IPS-20b (cell line): ENCODE results near the gene GATAD1.

ENCODE experiments used
- H3K27ac ChIP-seq: one replicate; pipeline ENCODE4 v1.5.1; 2013; ENCODE audit warnings: low read length
- H3K27me3 ChIP-seq: 2 replicates; pipeline ENCODE4 v1.6.1; 2013; ENCODE audit warnings: mild to moderate bottlenecking, low read length, inconsistent platforms; ENCODE audit not compliant: insufficient read depth
- H3K36me3 ChIP-seq: 2 replicates; pipeline ENCODE4 v1.6.1; 2013; ENCODE audit warnings: low read depth, mild to moderate bottlenecking, inconsistent platforms, low read length, moderate library complexity; ENCODE audit not compliant: insufficient read depth
- H3K4me1 ChIP-seq: 2 replicates; pipeline ENCODE4 v1.6.1; 2013; ENCODE audit warnings: mild to moderate bottlenecking, control low read depth, inconsistent platforms, low read length, moderate library complexity; ENCODE audit not compliant: insufficient read depth
- H3K4me3 ChIP-seq: 2 replicates; pipeline ENCODE4 v1.5.1; 2013; ENCODE audit warnings: mild to moderate bottlenecking, low read length, inconsistent platforms
- H3K9ac ChIP-seq: 2 replicates; pipeline ENCODE4 v1.6.1; 2013; ENCODE audit warnings: low read depth, mild to moderate bottlenecking, inconsistent platforms, low read length, moderate library complexity
- H3K9me3 ChIP-seq: 2 replicates; pipeline ENCODE4 v1.6.1; 2013; ENCODE audit warnings: mild to moderate bottlenecking, low read depth, low read length, inconsistent platforms; ENCODE audit not compliant: insufficient read depth

Gene GATAD1

DNA sequence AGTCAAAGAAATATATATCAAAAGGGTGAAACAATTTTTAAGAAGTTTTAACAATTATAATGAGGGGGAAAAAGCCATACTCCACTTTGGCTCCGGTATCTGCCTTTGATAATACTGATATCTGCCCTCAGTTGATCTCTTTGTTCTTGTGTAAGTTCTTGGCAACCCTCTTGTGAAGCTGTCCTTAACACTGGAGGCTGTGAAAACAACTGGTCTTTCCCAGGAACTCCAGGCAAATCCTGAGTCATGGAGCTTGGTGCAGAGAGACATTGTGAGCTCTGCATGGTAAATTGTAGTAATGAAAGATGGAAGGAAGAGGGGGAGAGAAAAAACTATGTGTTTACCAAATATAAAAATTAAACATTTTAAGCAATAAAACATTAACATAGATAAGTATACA lies 42.4 kb downstream of the GATAD1 start:
- H3K4me1 ChIP-seq = no peaks in the 10 kb centered on the region
- no peak overlapping the region for H3K9ac ChIP-seq
- H3K36me3 ChIP-seq = peaks cover 89% of the 10 kb centered on the region
- no peak overlapping the region for H3K4me3 ChIP-seq
- H3K27ac ChIP-seq = no peak overlapping the region
- no peaks in the 10 kb centered on the region for H3K27me3 ChIP-seq
- H3K9me3 ChIP-seq = no peaks in the 10 kb centered on the region

DNA sequence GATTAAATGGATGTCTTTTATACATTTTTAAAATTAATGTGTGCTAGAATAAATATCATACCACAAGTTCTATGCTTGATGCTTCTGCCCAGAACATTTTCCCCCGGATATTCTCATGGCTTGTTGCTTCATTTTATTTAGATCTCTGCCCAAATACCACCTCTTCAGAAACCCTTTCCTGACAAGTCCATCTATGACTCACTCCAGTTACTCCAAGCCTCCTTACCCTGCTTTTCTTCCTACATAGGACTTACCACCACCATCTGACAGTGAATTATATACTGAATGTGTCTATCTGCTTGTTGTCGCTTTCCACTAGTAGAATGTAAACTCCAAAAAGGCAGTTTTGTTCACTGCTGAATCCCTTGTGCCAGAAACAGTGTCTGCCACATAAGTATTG lies 49.6 kb downstream of the GATAD1 start:
- Histone ChIP-seq H3K4me1 (no peaks in the 10 kb centered on the region), H3K27me3 (no peaks in the 10 kb centered on the region), H3K9ac (no peak overlapping the region), H3K36me3 (peaks cover 73% of the 10 kb centered on the region), H3K9me3 (no peaks in the 10 kb centered on the region), H3K4me3 (no peak overlapping the region), H3K27ac (no peak overlapping the region)

DNA sequence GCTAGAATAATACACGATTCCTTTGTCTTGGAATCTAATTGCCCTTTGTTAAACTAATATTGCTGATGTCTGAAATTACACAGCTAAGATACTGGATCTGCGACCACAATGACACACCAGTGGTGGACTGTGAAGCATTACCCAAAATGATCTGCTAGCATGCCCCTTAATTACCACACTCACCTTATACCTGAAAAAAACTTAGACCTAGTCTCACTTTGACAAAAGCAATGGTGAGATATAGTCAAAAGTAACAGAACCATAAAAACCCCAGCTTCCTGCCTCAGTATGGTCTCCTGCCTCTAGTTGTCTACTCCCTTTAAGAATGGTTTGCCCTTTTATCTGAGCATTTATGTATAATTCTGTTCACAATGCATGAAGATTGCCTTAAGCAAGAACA lies 51.3 kb downstream of the GATAD1 start:
- Histone ChIP-seq H3K9ac (no peak overlapping the region), H3K4me3 (no peak overlapping the region), H3K4me1 (no peaks in the 10 kb centered on the region), H3K36me3 (peaks cover 74% of the 10 kb centered on the region), H3K9me3 (no peaks in the 10 kb centered on the region), H3K27me3 (no peaks in the 10 kb centered on the region), H3K27ac (no peak overlapping the region)

DNA sequence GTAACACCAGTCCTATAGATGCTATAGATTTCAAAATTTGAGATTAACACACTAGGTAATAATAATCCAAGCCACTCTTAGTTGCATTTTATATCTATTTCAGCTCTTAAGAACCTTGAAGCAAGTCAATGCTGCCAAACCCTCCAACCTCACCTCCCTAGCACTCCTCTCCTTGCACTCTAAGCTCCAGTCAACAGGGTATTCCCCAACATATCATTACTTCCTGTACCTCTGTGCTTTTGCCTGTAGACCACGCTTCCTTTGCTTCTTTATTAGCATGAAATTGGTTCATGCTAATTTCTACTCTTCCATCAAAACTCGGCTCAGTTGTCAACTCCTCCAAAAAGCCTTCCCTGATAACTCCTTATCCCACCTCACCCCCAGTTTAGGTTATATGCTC lies 56.5 kb downstream of the GATAD1 start:
- peaks cover 64% of the 10 kb centered on the region for H3K36me3 ChIP-seq
- no peak overlapping the region for H3K27ac ChIP-seq
- no peaks in the 10 kb centered on the region for H3K4me1 ChIP-seq
- H3K27me3 ChIP-seq = no peaks in the 10 kb centered on the region
- no peak overlapping the region for H3K9ac ChIP-seq
- H3K9me3 ChIP-seq = no peaks in the 10 kb centered on the region
- H3K4me3 ChIP-seq = no peak overlapping the region

DNA sequence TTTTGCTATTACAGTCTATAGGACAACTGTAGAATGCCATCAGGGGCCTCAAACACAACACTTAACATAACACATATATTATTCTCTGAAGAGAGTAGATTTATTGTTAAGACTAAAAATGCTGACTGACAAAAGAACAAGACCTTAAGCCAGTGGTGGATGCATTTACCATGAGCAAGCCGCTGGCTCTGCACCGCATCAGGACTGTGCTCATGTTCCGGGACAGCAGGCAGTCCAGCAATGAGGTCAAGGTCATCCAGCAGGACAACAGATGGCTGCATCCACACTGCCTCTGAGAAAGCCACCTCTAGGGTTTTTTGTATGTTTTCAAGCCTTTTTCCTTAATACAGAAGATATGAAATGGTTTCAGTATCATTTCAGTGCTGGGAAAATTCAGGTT lies 57.3 kb downstream of the GATAD1 start:
- H3K4me1 ChIP-seq = no peaks in the 10 kb centered on the region
- no peak overlapping the region for H3K27ac ChIP-seq
- peaks cover 61% of the 10 kb centered on the region for H3K36me3 ChIP-seq
- H3K27me3 ChIP-seq = no peaks in the 10 kb centered on the region
- no peak overlapping the region for H3K9ac ChIP-seq
- H3K4me3 ChIP-seq = no peak overlapping the region
- no peaks in the 10 kb centered on the region for H3K9me3 ChIP-seq

DNA sequence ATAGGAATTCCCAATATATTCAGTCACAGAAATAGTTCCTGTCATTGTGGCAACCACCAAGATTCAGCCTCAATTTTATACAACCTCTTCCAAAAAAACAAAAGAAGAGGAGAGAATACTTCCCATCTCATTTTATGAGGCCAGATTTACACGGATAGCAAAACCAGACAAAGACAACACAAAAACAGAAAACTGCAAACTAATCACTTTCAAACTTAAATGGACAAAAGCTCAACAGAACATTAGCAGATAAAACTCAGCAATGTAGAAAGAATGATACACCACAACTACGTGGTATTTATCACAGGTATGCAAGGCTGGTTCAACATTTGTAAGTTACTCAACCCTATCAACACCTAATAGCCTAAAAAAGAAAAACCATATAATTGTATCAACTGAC lies 59.1 kb downstream of the GATAD1 start:
- Histone ChIP-seq H3K27ac (no peak overlapping the region), H3K4me1 (no peaks in the 10 kb centered on the region), H3K36me3 (peaks cover 50% of the 10 kb centered on the region), H3K27me3 (no peaks in the 10 kb centered on the region), H3K9ac (no peak overlapping the region), H3K4me3 (no peak overlapping the region), H3K9me3 (no peaks in the 10 kb centered on the region)

DNA sequence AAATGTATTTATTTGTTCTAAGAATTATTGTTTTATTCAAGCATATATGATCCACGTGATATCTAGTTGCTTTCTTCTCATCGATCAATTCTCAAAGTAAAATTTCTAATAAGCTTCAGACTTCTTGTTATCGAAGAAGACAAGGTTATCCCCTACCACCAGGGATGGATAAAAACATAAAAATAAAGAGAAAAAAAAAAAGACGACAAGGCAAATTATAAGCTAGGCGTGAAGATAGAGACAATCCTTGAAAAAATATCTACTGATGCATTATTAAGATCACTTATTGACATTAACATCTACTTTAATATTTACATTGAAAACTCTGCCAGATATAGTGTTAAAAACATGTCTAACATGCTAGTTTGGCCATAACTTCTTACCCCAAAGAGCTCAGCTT lies 61.7 kb downstream of the GATAD1 start:
- no peaks in the 10 kb centered on the region for H3K4me1 ChIP-seq
- H3K9me3 ChIP-seq = no peaks in the 10 kb centered on the region
- no peaks in the 10 kb centered on the region for H3K27me3 ChIP-seq
- H3K36me3 ChIP-seq = peaks cover 34% of the 10 kb centered on the region
- H3K27ac ChIP-seq = no peak overlapping the region
- H3K9ac ChIP-seq = no peak overlapping the region
- no peak overlapping the region for H3K4me3 ChIP-seq
